Hepatocyte (in vitro differentiated cells): Measurements from ENCODE around the gene CHST8. TPM values are rescaled to one million over a fixed set of nuclear protein-coding genes. Genes with fewer than 3 reads are reported as not detected.

ENCODE experiments used
- DNase-seq: peaks from one replicate; pipeline ENCODE4 v3.0.0-alpha.2; 2016; ENCODE audit warnings: low spot score
- H2AFZ ChIP-seq: fragments of 200-600 bp; sonication (generic); 2 replicates; pipeline ENCODE4 v1.6.0; 2016; ENCODE audit warnings: antibody characterized with exemption, mild to moderate bottlenecking
- H3K27ac ChIP-seq: fragments of 200-600 bp; sonication (generic); 2 replicates; pipeline ENCODE4 v1.5.1; 2016; ENCODE audit warnings: mild to moderate bottlenecking
- H3K27me3 ChIP-seq: fragments of 200-600 bp; sonication (generic); 2 replicates; pipeline ENCODE4 v1.6.1; 2016
- H3K36me3 ChIP-seq: fragments of 200-600 bp; sonication (generic); replicated peaks from 2 replicates; pipeline ENCODE4 v1.5.1; 2016; ENCODE audit warnings: low read depth; ENCODE audit not compliant: insufficient read depth
- H3K4me1 ChIP-seq: fragments of 200-600 bp; sonication (generic); 2 replicates; pipeline ENCODE4 v1.5.1; 2016; ENCODE audit warnings: mild to moderate bottlenecking, moderate library complexity; ENCODE audit not compliant: insufficient read depth
- H3K4me2 ChIP-seq: fragments of 200-600 bp; sonication (generic); 2 replicates; pipeline ENCODE4 v1.6.0; 2016
- H3K4me3 ChIP-seq: fragments of 200-600 bp; sonication (generic); 2 replicates; pipeline ENCODE4 v1.5.1; 2016; ENCODE audit warnings: mild to moderate bottlenecking
- H3K79me2 ChIP-seq: fragments of 200-600 bp; sonication (generic); 2 replicates; pipeline ENCODE4 v1.6.0; 2017; ENCODE audit warnings: mild to moderate bottlenecking
- H3K9me2 ChIP-seq: fragments of 200-600 bp; sonication (generic); replicated peaks from 2 replicates; pipeline ENCODE4 v1.6.0; 2017; ENCODE audit warnings: mild to moderate bottlenecking; ENCODE audit not compliant: insufficient read depth
- H3K9me3 ChIP-seq: fragments of 200-600 bp; sonication (generic); 2 replicates; pipeline ENCODE4 v1.5.1; 2016; ENCODE audit warnings: low read depth, mild to moderate bottlenecking
- H4K20me1 ChIP-seq: fragments of 200-600 bp; sonication (generic); 2 replicates; pipeline ENCODE4 v1.6.0; 2016; ENCODE audit warnings: mild to moderate bottlenecking; ENCODE audit not compliant: insufficient read depth, poor library complexity, severe bottlenecking
- CTCF ChIP-seq: fragments of 200-600 bp; sonication (generic); IDR thresholded peaks from 2 replicates; pipeline ENCODE4 v1.5.1; 2016; ENCODE audit warnings: antibody characterized with exemption, mild to moderate bottlenecking; ENCODE audit not compliant: poor library complexity
- EZH2 ChIP-seq: fragments of 200-600 bp; sonication (generic); IDR thresholded peaks from 2 replicates; pipeline ENCODE4 v1.6.1; 2016; ENCODE audit warnings: antibody characterized with exemption, mild to moderate bottlenecking, borderline replicate concordance
- EZH2phosphoT487 ChIP-seq: fragments of 200-600 bp; sonication (generic); IDR thresholded peaks from one replicate; pipeline ENCODE4 v1.6.1; 2018; ENCODE audit warnings: antibody characterized with exemption, mild to moderate bottlenecking, low read depth, moderate library complexity; ENCODE audit not compliant: unreplicated experiment, severe bottlenecking
- WGBS: methylation state at CpG from one replicate; pipeline ENCODE4 v1.1.6; 2016; ENCODE audit warnings: low lambda C conversion rate; ENCODE audit errors: missing lambda C conversion rate; 5-methylcytosine and 5-hydroxymethylcytosine counted together
- polyA plus RNA-seq: library from polyadenylated mRNA; unstranded; fragments of >200 nt; fragmentation: Nextera tagmentation; extraction: Ambion mirVana; gene quantifications from 2 replicates; pipeline ENCODE4 v1.2.1, GENCODE V29; 2016
- total RNA-seq: library from RNA; depleted of rRNA; stranded (reverse); fragments of >200 nt; gene quantifications from 2 replicates; pipeline ENCODE4 v1.2.3, GENCODE V29; 2014

The CHST8 gene
- total and polyA plus RNA-seq, 2 experiments from 2014 or later: 0.07 to 0.89 TPM

GRCh38 chr19:33685541-33685940 lies 63.8 kb downstream of the CHST8 start:
- 92% methylated on average over 6 of the region's 6 CpGs for WGBS
- no peak for DNase-seq
- no peaks in the 10 kb centered on the region for H3K9me2 ChIP-seq
- H2AFZ ChIP-seq: no peak overlapping the region
- no peaks in the 10 kb centered on the region for H3K9me3 ChIP-seq
- H3K27me3 ChIP-seq: peaks cover 18% of the 10 kb centered on the region
- H3K79me2 ChIP-seq: no peaks in the 10 kb centered on the region
- H3K4me1 ChIP-seq: no peaks in the 10 kb centered on the region
- TF ChIP-seq EZH2phosphoT487 (no peak), EZH2 (no peak), CTCF (no peak)
- no peak overlapping the region for H3K27ac ChIP-seq
- no peaks in the 10 kb centered on the region for H4K20me1 ChIP-seq
- no peak overlapping the region for H3K4me3 ChIP-seq
- H3K4me2 ChIP-seq: no peak overlapping the region
- no peaks in the 10 kb centered on the region for H3K36me3 ChIP-seq

DNA sequence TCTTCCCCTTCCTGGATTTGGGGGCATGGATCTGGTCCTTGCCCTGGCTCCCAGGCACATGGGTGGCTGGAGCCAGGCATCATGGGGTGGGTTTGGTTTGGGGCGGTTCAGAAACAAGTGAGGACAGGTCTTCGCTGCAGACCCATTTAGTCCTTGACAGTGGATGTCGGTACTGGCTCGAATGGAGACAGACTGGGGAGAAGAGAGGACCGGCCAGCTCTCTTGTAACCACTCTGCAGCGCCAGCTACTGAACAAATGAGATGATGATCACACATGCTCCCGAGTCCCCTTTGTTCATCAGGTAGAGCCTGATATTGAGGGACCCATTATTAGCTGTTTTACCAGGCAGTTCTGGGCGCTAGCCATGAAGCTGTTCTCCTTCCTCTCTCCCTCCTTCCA lies 64.5 kb downstream of the CHST8 start:
- H3K4me3 ChIP-seq: no peak overlapping the region
- H3K9me2 ChIP-seq: no peaks in the 10 kb centered on the region
- no peaks in the 10 kb centered on the region for H3K4me1 ChIP-seq
- H2AFZ ChIP-seq: no peak overlapping the region
- no peaks in the 10 kb centered on the region for H4K20me1 ChIP-seq
- no peak overlapping the region for H3K4me2 ChIP-seq
- peaks cover 18% of the 10 kb centered on the region for H3K27me3 ChIP-seq
- TF ChIP-seq CTCF (no peak), EZH2 (no peak), EZH2phosphoT487 (no peak)
- no peak overlapping the region for H3K27ac ChIP-seq
- no peaks in the 10 kb centered on the region for H3K36me3 ChIP-seq
- H3K9me3 ChIP-seq: no peaks in the 10 kb centered on the region
- WGBS: 84% methylated on average over 8 of the region's 8 CpGs
- DNase-seq: no peak
- no peaks in the 10 kb centered on the region for H3K79me2 ChIP-seq

DNA sequence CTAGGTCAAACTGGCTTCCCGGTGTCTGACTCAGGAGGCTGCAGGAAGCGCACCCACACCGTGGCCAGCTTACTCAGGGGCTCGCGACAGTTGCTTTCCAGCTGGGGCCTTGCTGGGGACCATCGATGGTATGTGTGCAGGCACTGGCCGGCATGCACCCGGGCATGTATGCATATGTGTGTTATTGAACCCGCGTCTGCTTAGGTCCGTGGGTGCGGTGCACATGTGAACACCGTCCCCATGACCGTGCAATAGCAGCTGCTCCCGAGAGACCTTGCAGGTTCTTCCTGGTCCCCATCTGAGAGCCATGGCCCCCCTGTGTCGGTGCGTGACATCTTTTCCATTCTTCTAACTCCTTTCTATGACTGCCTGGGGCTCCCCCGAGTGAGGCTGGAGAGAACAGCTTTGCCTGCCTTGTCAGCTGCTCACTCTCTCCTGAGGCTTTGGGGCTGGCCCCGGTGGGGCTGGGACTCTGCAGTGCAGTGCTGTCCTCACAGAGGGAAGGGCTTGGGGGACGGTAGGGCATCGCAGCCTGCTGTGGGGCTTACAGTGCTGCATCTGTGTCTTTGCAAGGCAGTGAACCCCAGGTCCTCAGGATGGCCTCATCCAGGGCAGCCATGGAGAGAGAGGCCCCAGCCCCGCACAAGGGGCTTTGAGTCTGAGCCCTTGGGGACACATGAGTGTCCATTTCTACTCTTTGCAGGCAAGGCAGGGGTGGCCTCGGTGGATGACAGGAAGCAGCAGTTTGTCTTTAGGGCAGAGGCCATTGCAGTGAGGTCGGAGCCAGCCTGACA lies 65.1 kb downstream of the CHST8 start:
- Histone ChIP-seq H4K20me1 (no peaks in the 10 kb centered on the region), H3K36me3 (no peaks in the 10 kb centered on the region), H3K4me3 (no peak overlapping the region), H3K27me3 (peaks cover 18% of the 10 kb centered on the region), H3K4me2 (no peak overlapping the region), H2AFZ (no peak overlapping the region), H3K9me2 (no peaks in the 10 kb centered on the region), H3K9me3 (no peaks in the 10 kb centered on the region), H3K4me1 (no peaks in the 10 kb centered on the region), H3K27ac (no peak overlapping the region), H3K79me2 (no peaks in the 10 kb centered on the region)
- TF ChIP-seq CTCF: no peak
- TF ChIP-seq EZH2phosphoT487: no peak
- no peak for TF ChIP-seq EZH2
- 79% methylated on average over 24 of the region's 24 CpGs for WGBS
- DNase-seq: no peak
